Neural cell (in vitro differentiated cells): ENCODE results near the gene CDH4. TPM values are rescaled to one million over a fixed set of nuclear protein-coding genes. Genes with fewer than 3 reads are reported as not detected.

Experiments used
- H2AFZ ChIP-seq: fragments of 200-600, 300-800 bp; sonication (generic), shearing (Covaris generic); 2 replicates; pipeline ENCODE4 v1.6.0; 2014; ENCODE audit warnings: low read depth, mild to moderate bottlenecking, antibody characterized with exemption, low read length, moderate library complexity
- H3F3A ChIP-seq: fragments of 200-600 bp; shearing (Covaris generic); 2 replicates; pipeline ENCODE4 v1.6.1; 2016; ENCODE audit warnings: mild to moderate bottlenecking, moderate library complexity, mixed read lengths, antibody characterized with exemption, low read length; ENCODE audit not compliant: insufficient read depth, poor library complexity, severe bottlenecking
- H3K27ac ChIP-seq: fragments of 200-600, 300-800 bp; sonication (generic), shearing (Covaris generic); 2 replicates; pipeline ENCODE4 v1.5.1; 2014; ENCODE audit warnings: mild to moderate bottlenecking, low read length, moderate library complexity
- H3K27me3 ChIP-seq: fragments of 300-800, 200-600 bp; sonication (generic), shearing (Covaris generic); 2 replicates; pipeline ENCODE4 v1.6.0; 2014; ENCODE audit warnings: mild to moderate bottlenecking, low read depth, low read length, moderate library complexity; ENCODE audit not compliant: insufficient read depth
- H3K36me3 ChIP-seq: fragments of 300-800, 200-600 bp; sonication (generic), shearing (Covaris generic); 2 replicates; pipeline ENCODE4 v1.5.1; 2014; ENCODE audit warnings: mild to moderate bottlenecking, antibody characterized with exemption, low read length, moderate library complexity; ENCODE audit not compliant: insufficient read depth
- H3K4me2 ChIP-seq: fragments of 300-800, 200-600 bp; sonication (generic), shearing (Covaris generic); 2 replicates; pipeline ENCODE4 v1.6.0; 2014; ENCODE audit warnings: mild to moderate bottlenecking, low read length
- H3K4me3 ChIP-seq: fragments of 300-800, 200-600 bp; sonication (generic), shearing (Covaris generic); 2 replicates; pipeline ENCODE4 v1.5.1; 2014; ENCODE audit warnings: mild to moderate bottlenecking, low read length, moderate library complexity
- H3K79me2 ChIP-seq: fragments of 200-600 bp; shearing (Covaris generic); replicated peaks from 2 replicates; pipeline ENCODE4 v1.6.0; 2014; ENCODE audit warnings: mild to moderate bottlenecking, low read length, moderate library complexity; ENCODE audit not compliant: insufficient read depth
- H3K9ac ChIP-seq: fragments of 300-800, 200-600 bp; sonication (generic), shearing (Covaris generic); 2 replicates; pipeline ENCODE4 v1.6.1; 2016; ENCODE audit warnings: mild to moderate bottlenecking, low read length, mixed read lengths
- H3K9me2 ChIP-seq: fragments of 200-600 bp; shearing (Covaris generic); 2 replicates; pipeline ENCODE4 v1.6.1; 2016; ENCODE audit warnings: mild to moderate bottlenecking, low read length, mixed read lengths; ENCODE audit not compliant: insufficient read depth
- H3K9me3 ChIP-seq: fragments of 200-600, 300-800 bp; sonication (generic), shearing (Covaris generic); 2 replicates; pipeline ENCODE4 v1.6.1; 2016; ENCODE audit warnings: mild to moderate bottlenecking, mixed run types, low read length, moderate library complexity, mixed read lengths
- H4K20me1 ChIP-seq: fragments of 200-600 bp; shearing (Covaris generic); 2 replicates; pipeline ENCODE4 v1.6.1; 2016; ENCODE audit warnings: mild to moderate bottlenecking, mixed run types; ENCODE audit not compliant: insufficient read depth
- CTCF ChIP-seq: fragments of 450-650 bp; IDR thresholded peaks from 2 replicates; pipeline ENCODE4 v1.5.1; 2014; ENCODE audit warnings: antibody characterized with exemption, mild to moderate bottlenecking, moderate library complexity; ENCODE audit not compliant: poor library complexity, severe bottlenecking
- EP300 ChIP-seq: fragments of 450-650 bp; conservative IDR thresholded peaks from 2 replicates; pipeline ENCODE4 v1.6.1; 2014; ENCODE audit warnings: antibody characterized with exemption, mild to moderate bottlenecking, moderate library complexity; ENCODE audit not compliant: poor library complexity, severe bottlenecking
- EZH2 ChIP-seq: fragments of 200-600, 300-800 bp; shearing (Covaris generic), sonication (generic); IDR thresholded peaks from 2 replicates; pipeline ENCODE4 v1.6.1; 2014; ENCODE audit warnings: antibody characterized with exemption, low read length, borderline replicate concordance, mild to moderate bottlenecking; ENCODE audit not compliant: insufficient read depth, poor library complexity, severe bottlenecking
- MXI1 ChIP-seq: fragments of 450-650 bp; conservative IDR thresholded peaks from 2 replicates; pipeline ENCODE4 v1.6.1; 2014; ENCODE audit warnings: antibody characterized with exemption, mild to moderate bottlenecking; ENCODE audit not compliant: poor library complexity, severe bottlenecking
- POLR2AphosphoS5 ChIP-seq: IDR thresholded peaks from 2 replicates; pipeline ENCODE4 v1.6.1; 2012
- RAD21 ChIP-seq: fragments of 450-650 bp; conservative IDR thresholded peaks from 2 replicates; pipeline ENCODE4 v1.6.1; 2014; ENCODE audit warnings: antibody characterized with exemption, mild to moderate bottlenecking, moderate library complexity
- REST ChIP-seq: IDR thresholded peaks from 2 replicates; pipeline ENCODE4 v1.6.1; 2012; ENCODE audit warnings: borderline replicate concordance
- SMC3 ChIP-seq: fragments of 450-650 bp; conservative IDR thresholded peaks from 2 replicates; pipeline ENCODE4 v1.6.1; 2014; ENCODE audit warnings: antibody characterized with exemption, mild to moderate bottlenecking, moderate library complexity; ENCODE audit not compliant: poor library complexity
- TAF1 ChIP-seq: IDR thresholded peaks from 2 replicates; pipeline ENCODE4 v1.6.1; 2012; ENCODE audit warnings: low read depth
- polyA plus RNA-seq: library from polyadenylated mRNA; depleted of rRNA; stranded (reverse); fragments of >200 nt; gene quantifications from 2 replicates; pipeline ENCODE4 v1.2.3, GENCODE V29; 2014

CDH4 gene
- polyA plus RNA-seq, 1 donor from 2014 or later: 24.6 TPM

- Histone ChIP-seq H3K4me2 (no peak overlapping the region), H3F3A (no peaks in the 10 kb centered on the region), H3K4me3 (no peak overlapping the region), H3K9me2 (no peaks in the 10 kb centered on the region), H3K9me3 (no peaks in the 10 kb centered on the region), H3K27ac (no peak overlapping the region), H4K20me1 (no peaks in the 10 kb centered on the region), H3K27me3 (no peaks in the 10 kb centered on the region), H2AFZ (no peak overlapping the region), H3K9ac (no peak overlapping the region), H3K36me3 (no peaks in the 10 kb centered on the region), H3K79me2 (no peaks in the 10 kb centered on the region)
- TF ChIP-seq REST: no peak
- TF ChIP-seq EP300: no peak
- no peak for TF ChIP-seq RAD21
- TF ChIP-seq EZH2: no peak
- TF ChIP-seq CTCF: no peak
- no peak for TF ChIP-seq TAF1
- no peak for TF ChIP-seq POLR2AphosphoS5
- no peak for TF ChIP-seq MXI1
- TF ChIP-seq SMC3: no peak
These were observed 425.9 kb downstream of the CDH4 start for GRCh38 chr20:61677928-61678327.

- H3K9me3 ChIP-seq: no peaks in the 10 kb centered on the region
- H4K20me1 ChIP-seq: no peaks in the 10 kb centered on the region
- H2AFZ ChIP-seq: no peak overlapping the region
- TF ChIP-seq CTCF (no peak), REST (no peak), MXI1 (no peak), EP300 (no peak), RAD21 (no peak), POLR2AphosphoS5 (no peak), EZH2 (no peak), TAF1 (no peak), SMC3 (no peak)
- H3K27ac ChIP-seq: no peak overlapping the region
- H3K4me3 ChIP-seq: no peak overlapping the region
- H3K27me3 ChIP-seq: no peaks in the 10 kb centered on the region
- no peaks in the 10 kb centered on the region for H3K79me2 ChIP-seq
- no peak overlapping the region for H3K4me2 ChIP-seq
- H3F3A ChIP-seq: no peaks in the 10 kb centered on the region
- H3K9ac ChIP-seq: no peak overlapping the region
- no peaks in the 10 kb centered on the region for H3K9me2 ChIP-seq
- H3K36me3 ChIP-seq: no peaks in the 10 kb centered on the region
These were observed 426.4 kb downstream of the CDH4 start for GRCh38 chr20:61678437-61678836.
